Activated CD8-positive, alpha-beta memory T cell treated with anti-CD3 and anti-CD28 coated beads for 48 hours (primary cell): ENCODE measurements around the gene LPCAT3.

ENCODE experiments used
- DNase-seq, 3 experiments: peaks; one replicate each; pipeline ENCODE4 v3.0.0-alpha.2; 2020; ENCODE audit warnings: low read depth in 2 of 3, low spot score in 2 of 3

Gene LPCAT3

GRCh38 chr12:6954316-6955107 lies 63.8 kb downstream of the LPCAT3 start:
- DNase-seq = no peak

- DNase-seq = peak in 1 of 3 experiments; percentile 80
Observed at GRCh38 chr12:6953442-6954315, 64.6 kb downstream of the LPCAT3 start.

GRCh38 chr12:6952863-6953441 lies 65.3 kb downstream of the LPCAT3 start:
- DNase-seq = no peak

- DNase-seq = no peak
Observed at GRCh38 chr12:6952121-6952862, 66.0 kb downstream of the LPCAT3 start.

GRCh38 chr12:6951551-6952120 lies 66.6 kb downstream of the LPCAT3 start:
- no peak for DNase-seq

GRCh38 chr12:6950811-6951540 lies 67.3 kb downstream of the LPCAT3 start, which contains the start of gene PTPN6:
PTPN6 (plus strand) TSS chr12:6951356; CDS start chr12:6951513, 157 bp downstream.
- DNase-seq = no peak

GRCh38 chr12:6950401-6950801 lies 67.9 kb downstream of the LPCAT3 start:
- no peak for DNase-seq

GRCh38 chr12:6948873-6949594 lies 69.2 kb downstream of the LPCAT3 start:
- no peak for DNase-seq

- DNase-seq = no peak
Observed at GRCh38 chr12:6947615-6948014, 70.7 kb downstream of the LPCAT3 start.

- DNase-seq = no peak
Observed at GRCh38 chr12:6946920-6947374, 71.3 kb downstream of the LPCAT3 start.

- no peak for DNase-seq
Observed at GRCh38 chr12:6946033-6946919, 72.0 kb downstream of the LPCAT3 start.

GRCh38 chr12:6945613-6946012 lies 72.7 kb downstream of the LPCAT3 start:
- DNase-seq = no peak

GRCh38 chr12:6944381-6945186 lies 73.7 kb downstream of the LPCAT3 start:
- DNase-seq = peak in 2 of 3 experiments; percentile 70 to 75

- DNase-seq = peak in 1 of 3 experiments; percentile 70
Observed at GRCh38 chr12:6943722-6944380, 74.4 kb downstream of the LPCAT3 start, which contains the start of the genes C12orf57 and RNU7-1. C12orf57 (plus strand) TSS chr12:6944022; CDS start chr12:6944122, 100 bp downstream. RNU7-1 (plus strand) TSS chr12:6943816.

GRCh38 chr12:6943389-6943721 lies 74.9 kb downstream of the LPCAT3 start:
- DNase-seq = no peak

GRCh38 chr12:6942331-6942665 lies 76.0 kb downstream of the LPCAT3 start:
- no peak for DNase-seq

GRCh38 chr12:6941782-6942181 lies 76.5 kb downstream of the LPCAT3 start:
- no peak for DNase-seq
